GM12874 (cell line): Measurements from ENCODE around the gene TLE6.

Source experiments
- TF ChIP-seq, protein P1 (sequence below): IDR thresholded peaks from 2 replicates; pipeline ENCODE4 v1.5.1; 2011; ENCODE audit warnings: low read depth, mild to moderate bottlenecking, control low read depth, low read length, moderate library complexity; ENCODE audit not compliant: insufficient read depth

TLE6 gene

DNA sequence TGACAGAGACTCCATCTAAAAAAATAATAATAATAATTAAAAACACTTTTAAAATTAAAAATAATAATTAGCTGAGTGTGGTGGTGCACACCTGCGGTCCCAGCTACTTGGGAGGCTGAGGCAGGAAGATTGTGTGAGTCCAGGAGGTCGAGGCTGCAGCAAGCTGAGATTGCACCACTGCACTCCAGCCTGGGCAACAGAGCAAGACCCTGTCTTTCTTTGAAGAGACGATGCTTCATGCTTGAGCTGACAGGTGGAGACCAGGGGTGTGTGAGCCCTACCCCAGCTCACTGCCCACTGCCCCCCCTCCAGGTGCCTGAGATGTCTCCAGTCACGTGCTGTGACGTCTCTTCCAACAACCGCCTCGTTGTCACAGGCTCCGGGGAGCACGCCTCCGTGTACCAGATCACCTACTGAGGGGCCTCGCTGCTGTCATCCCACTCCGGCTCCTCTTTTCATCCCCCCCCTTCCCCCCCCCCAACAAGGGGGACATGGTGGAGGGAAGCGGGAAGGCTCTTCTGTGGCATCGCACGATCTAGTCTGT is 17.3 kb downstream of the TLE6 start:
- TF ChIP-seq, protein P1, sequence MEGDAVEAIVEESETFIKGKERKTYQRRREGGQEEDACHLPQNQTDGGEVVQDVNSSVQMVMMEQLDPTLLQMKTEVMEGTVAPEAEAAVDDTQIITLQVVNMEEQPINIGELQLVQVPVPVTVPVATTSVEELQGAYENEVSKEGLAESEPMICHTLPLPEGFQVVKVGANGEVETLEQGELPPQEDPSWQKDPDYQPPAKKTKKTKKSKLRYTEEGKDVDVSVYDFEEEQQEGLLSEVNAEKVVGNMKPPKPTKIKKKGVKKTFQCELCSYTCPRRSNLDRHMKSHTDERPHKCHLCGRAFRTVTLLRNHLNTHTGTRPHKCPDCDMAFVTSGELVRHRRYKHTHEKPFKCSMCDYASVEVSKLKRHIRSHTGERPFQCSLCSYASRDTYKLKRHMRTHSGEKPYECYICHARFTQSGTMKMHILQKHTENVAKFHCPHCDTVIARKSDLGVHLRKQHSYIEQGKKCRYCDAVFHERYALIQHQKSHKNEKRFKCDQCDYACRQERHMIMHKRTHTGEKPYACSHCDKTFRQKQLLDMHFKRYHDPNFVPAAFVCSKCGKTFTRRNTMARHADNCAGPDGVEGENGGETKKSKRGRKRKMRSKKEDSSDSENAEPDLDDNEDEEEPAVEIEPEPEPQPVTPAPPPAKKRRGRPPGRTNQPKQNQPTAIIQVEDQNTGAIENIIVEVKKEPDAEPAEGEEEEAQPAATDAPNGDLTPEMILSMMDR = no peak

DNA sequence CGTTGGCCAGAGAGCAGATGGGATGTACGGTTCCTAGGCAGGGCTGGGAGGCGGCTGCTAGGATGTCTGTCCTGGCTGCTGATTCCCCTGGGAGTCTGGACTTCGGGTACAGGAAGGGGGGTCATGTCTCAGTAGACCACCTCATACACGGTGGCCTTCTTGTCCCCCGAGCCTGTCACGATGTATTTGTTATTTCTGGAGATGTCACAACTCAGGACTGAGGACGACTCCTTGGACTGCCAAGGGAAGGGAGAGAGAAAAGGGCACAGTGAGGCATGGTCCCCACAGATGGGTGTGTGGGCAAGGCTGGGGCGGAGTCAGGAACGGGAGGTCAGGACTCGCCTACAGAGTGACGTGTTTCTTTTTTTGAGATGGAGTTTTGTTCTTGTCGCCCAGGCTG is 20.4 kb downstream of the TLE6 start:
- TF ChIP-seq, protein P1 = no peak

DNA sequence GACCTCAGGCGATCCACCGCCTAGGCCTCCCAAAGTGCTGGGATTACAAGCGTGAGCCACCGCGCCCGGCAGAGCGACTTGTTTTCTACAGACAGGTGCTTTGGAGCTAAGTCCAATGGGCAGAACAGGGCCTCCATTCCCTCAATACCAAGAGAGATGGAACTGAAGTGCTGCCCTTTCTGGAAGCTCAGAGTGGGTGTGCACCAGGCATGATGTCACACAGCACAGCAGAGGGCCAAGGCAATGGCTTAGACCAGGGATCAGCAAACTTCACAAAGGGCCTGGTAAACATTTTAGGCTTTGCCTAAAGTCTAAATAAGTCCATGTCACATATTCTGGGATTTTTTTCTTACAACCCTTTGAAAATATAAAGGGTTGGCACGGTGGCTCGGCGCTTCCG is 21.3 kb downstream of the TLE6 start:
- TF ChIP-seq, protein P1 = no peak

DNA sequence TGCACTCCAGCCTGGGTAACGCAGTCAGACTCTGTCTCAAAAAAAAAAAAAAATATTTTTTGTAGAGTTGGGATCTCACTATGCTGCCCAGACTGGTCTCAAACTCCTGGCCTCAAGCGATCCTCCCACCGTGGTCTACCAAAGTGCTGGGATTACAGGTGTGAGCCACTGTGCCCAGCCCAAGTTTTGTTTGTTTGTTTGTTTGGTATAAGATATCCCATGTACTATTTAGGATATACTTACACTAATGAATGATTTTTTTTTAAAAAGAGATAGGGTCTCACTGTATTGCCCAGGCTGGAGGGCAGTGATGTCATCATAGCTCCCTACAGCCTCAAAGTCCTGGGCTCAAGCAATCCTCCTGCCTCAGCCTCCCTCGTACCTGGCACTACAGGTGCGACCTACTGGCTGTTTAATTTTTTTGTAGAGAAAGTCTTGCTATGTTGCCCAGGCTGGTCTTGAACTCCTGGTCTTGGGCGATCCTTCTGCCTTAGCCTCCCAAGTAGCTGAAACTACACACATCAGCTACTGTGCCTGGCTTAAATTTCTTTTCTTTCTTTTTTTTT is 24.0 kb downstream of the TLE6 start:
- TF ChIP-seq, protein P1 = no peak

DNA sequence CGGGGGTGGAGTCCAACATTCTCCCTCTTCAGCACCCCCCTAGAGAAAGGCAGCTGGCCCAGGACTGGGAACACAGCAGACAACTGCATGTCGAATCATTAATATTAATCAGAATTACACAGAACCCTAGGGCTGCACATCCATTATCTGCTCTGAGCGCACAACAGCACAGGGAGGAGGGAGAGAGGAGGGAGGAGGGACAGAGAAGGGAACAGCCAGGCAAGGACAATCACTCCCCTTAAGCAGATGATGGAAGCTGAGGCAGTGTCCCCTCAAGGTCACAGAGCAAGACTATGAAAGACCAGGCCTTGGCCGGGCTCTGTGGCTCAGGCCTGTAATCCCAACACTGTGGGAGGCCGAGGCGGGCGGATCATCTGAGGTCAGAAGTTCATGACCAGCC is 25.7 kb downstream of the TLE6 start:
- TF ChIP-seq, protein P1 = no peak

DNA sequence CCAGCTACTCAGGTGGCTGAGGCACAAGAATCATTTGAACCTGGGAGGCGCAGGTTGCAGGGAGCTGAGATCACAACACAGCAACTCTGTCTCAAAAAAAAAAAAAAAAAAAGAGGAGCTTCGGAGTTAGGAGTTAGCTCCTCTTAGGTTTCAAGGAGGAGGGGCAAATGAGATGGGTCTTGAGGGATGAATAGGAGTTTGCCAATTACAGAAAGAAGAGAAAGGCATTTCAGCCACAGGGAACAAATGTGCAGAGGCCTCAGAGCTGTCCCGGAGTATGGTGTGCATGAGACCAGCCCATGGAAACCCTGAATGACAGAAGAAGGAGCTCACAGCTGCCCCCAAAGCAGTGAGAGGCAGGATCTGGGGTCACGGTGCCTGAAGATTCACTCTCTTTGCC is 27.2 kb downstream of the TLE6 start:
- TF ChIP-seq, protein P1 = no peak

DNA sequence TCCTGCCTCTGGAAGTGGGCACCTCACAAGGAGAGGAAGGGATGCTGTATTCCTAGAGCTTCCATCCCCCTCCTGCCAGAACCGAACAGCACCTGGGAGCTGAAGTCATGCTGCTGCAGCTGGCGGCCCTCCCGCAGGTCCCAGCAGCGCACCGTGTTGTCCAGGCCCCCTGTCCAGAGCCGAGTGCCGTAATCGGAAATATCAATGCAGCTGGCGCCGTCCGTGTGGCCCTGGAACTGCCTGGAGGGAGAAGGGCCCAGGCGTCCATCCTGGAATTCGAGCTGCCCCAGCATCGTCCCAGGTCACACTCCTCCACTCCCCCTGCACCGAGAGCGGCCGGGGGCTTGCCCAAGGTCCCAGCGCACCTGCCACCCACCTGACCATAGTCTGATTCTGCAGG is 28.0 kb downstream of the TLE6 start:
- TF ChIP-seq, protein P1 = no peak
